ENCODE results near the gene MCRIP2. TPM values are rescaled to one million over a fixed set of nuclear protein-coding genes. Genes with fewer than 3 reads are reported as not detected.

Gene MCRIP2
- total RNA-seq, 1 donor from 2014 or later, result 24.6 TPM

DNA sequence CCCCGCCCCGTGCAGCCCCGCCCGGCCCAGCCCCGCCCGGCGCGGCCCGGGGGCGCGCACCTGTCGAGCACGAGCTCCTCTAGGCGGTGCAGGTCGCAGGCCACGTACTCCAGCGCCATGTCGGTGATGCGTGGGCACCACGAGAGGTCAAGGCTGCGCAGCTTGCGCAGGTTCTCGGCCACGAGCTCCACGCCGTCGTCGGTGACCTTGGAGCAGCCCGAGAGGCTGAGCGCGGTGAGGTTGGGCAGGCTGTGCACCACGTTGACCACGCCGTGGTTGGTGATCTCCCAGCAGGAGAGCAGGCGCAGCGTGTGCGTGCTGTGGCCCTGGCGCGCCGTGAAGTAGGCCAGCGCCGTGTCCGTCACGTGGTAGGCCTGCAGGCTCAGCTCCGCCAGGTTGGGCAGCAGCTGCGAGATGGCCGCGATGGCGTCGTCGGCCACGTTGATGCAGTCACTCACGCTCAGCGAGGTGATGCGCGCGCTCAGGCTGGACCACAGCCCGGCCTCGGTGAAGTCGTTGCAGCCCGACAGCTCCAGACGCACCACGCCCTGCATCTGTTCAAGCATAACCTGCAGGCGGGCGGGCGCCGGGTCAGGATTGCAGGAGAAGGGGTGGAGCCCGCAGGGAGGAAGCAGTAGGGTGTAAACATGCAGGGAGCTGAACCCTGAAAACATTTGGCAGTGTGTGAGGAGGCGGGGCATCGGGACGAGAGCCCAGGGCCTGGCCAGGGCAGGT lies 53.9 kb downstream of the MCRIP2 start:
- DNase-seq (ENCODE audit: low spot score), result no peak

Other genes with a start within 250 kb of the MCRIP2 start
- gene NME4, start 244.6 kb upstream of the MCRIP2 start, total RNA-seq (ENCODE audit: insufficient read depth, low replicate concordance), result 52.0 TPM
- gene DECR2, start 239.9 kb upstream of the MCRIP2 start, total RNA-seq (ENCODE audit: insufficient read depth, low replicate concordance), result 0.48 TPM
- 11.8 TPM for gene RAB11FIP3, start 216.2 kb upstream of the MCRIP2 start, total RNA-seq (ENCODE audit: insufficient read depth, low replicate concordance)
- gene CAPN15, start 114.1 kb upstream of the MCRIP2 start, total RNA-seq (ENCODE audit: insufficient read depth, low replicate concordance), result 26.5 TPM
- gene PRR35, start 81.4 kb upstream of the MCRIP2 start, total RNA-seq (ENCODE audit: insufficient read depth, low replicate concordance), result not detected
- 0.48 TPM for gene NHLRC4, start 74.8 kb upstream of the MCRIP2 start, total RNA-seq (ENCODE audit: insufficient read depth, low replicate concordance)
- gene PIGQ, start 71.9 kb upstream of the MCRIP2 start, total RNA-seq (ENCODE audit: insufficient read depth, low replicate concordance), result 18.5 TPM
- 12.3 TPM for gene RAB40C, start 51.8 kb upstream of the MCRIP2 start, total RNA-seq (ENCODE audit: insufficient read depth, low replicate concordance)
- 1.4 TPM for gene WFIKKN1, start 10.8 kb upstream of the MCRIP2 start, total RNA-seq (ENCODE audit: insufficient read depth, low replicate concordance)
- 48.6 TPM for gene METTL26, start 5.5 kb upstream of the MCRIP2 start, total RNA-seq (ENCODE audit: insufficient read depth, low replicate concordance)
- 30.8 TPM for gene WDR90, start 7.5 kb downstream of the MCRIP2 start, total RNA-seq (ENCODE audit: insufficient read depth, low replicate concordance)
- gene RHOT2, start 26.3 kb downstream of the MCRIP2 start, total RNA-seq (ENCODE audit: insufficient read depth, low replicate concordance), result 33.2 TPM
- gene RHBDL1, start 33.8 kb downstream of the MCRIP2 start, total RNA-seq (ENCODE audit: insufficient read depth, low replicate concordance), result 1.9 TPM
- 99.7 TPM for gene STUB1, start 38.6 kb downstream of the MCRIP2 start, total RNA-seq (ENCODE audit: insufficient read depth, low replicate concordance)
- 20.5 TPM for gene JMJD8, start 42.5 kb downstream of the MCRIP2 start, total RNA-seq (ENCODE audit: insufficient read depth, low replicate concordance)
- 2.6 TPM for gene WDR24, start 48.6 kb downstream of the MCRIP2 start, total RNA-seq (ENCODE audit: insufficient read depth, low replicate concordance)
- gene FBXL16, start 64.0 kb downstream of the MCRIP2 start, total RNA-seq (ENCODE audit: insufficient read depth, low replicate concordance), result not detected
- 85.7 TPM for gene METRN, start 73.3 kb downstream of the MCRIP2 start, total RNA-seq (ENCODE audit: insufficient read depth, low replicate concordance)
- gene ANTKMT, start 79.3 kb downstream of the MCRIP2 start, total RNA-seq (ENCODE audit: insufficient read depth, low replicate concordance), result 35.6 TPM
- 0.24 TPM for gene CCDC78, start 84.6 kb downstream of the MCRIP2 start, total RNA-seq (ENCODE audit: insufficient read depth, low replicate concordance)
- gene HAGHL, start 85.3 kb downstream of the MCRIP2 start, total RNA-seq (ENCODE audit: insufficient read depth, low replicate concordance), result 7.5 TPM
- gene CIAO3, start 99.2 kb downstream of the MCRIP2 start, total RNA-seq (ENCODE audit: insufficient read depth, low replicate concordance), result 32.5 TPM
- 26.2 TPM for gene MSLN, start 118.9 kb downstream of the MCRIP2 start, total RNA-seq (ENCODE audit: insufficient read depth, low replicate concordance)
- gene RPUSD1, start 146.6 kb downstream of the MCRIP2 start, total RNA-seq (ENCODE audit: insufficient read depth, low replicate concordance), result 5.5 TPM
- 7.7 TPM for gene CHTF18, start 146.8 kb downstream of the MCRIP2 start, total RNA-seq (ENCODE audit: insufficient read depth, low replicate concordance)
- not detected for gene GNG13, start 158.9 kb downstream of the MCRIP2 start, total RNA-seq (ENCODE audit: insufficient read depth, low replicate concordance)